H1 (cell line): Measurements from ENCODE around the gene HIVEP3. TPM values are rescaled to one million over a fixed set of nuclear protein-coding genes. Genes with fewer than 3 reads are reported as not detected.

Experiments used
- CTCF ChIA-PET: fragments of 300-600 bp; sonication (Branson Sonifier 250); formaldehyde crosslinking; loops from one replicate; lab custom pipeline; 2021; ENCODE audit not compliant: partially characterized antibody; lab: Charles Lee
- POLR2A ChIA-PET: fragments of 300-600 bp; sonication (Branson Sonifier 250); formaldehyde crosslinking; loops from one replicate; lab custom pipeline; 2021; ENCODE audit warnings: inconsistent platforms; ENCODE audit not compliant: partially characterized antibody; lab: Charles Lee
- DNase-seq, 2 experiments: peaks; one replicate each; pipeline versions ENCODE4 v3.0.0 to v3.0.0-alpha.2; 2010 to 2022; ENCODE audit warnings: low spot score in 2 of 2, low read depth in 1 of 2, mixed read lengths in 1 of 2
- FAIRE-seq: peaks from 2 replicates; lab custom pipeline; 2011; peaks lifted over from hg19 to GRCh38; lab: Jason Lieb, UNC
- H2AFZ ChIP-seq: 2 replicates; pipeline ENCODE4 v1.8.1; 2012; ENCODE audit warnings: low read length, inconsistent platforms
- H2AK5ac ChIP-seq: 2 replicates; pipeline ENCODE4 v1.6.1; 2013; ENCODE audit warnings: low read depth, low read length
- H2BK120ac ChIP-seq: replicated peaks from 2 replicates; pipeline ENCODE3; 2013; ENCODE audit warnings: low read depth, low read length, inconsistent platforms
- H2BK12ac ChIP-seq: 2 replicates; pipeline ENCODE4 v1.6.1; 2013; ENCODE audit warnings: low read depth, low read length
- H2BK15ac ChIP-seq: 2 replicates; pipeline ENCODE4 v1.6.1; 2013; ENCODE audit warnings: low read length
- H2BK20ac ChIP-seq: 2 replicates; pipeline ENCODE4 v1.6.1; 2013; ENCODE audit warnings: low read length
- H2BK5ac ChIP-seq: 2 replicates; pipeline ENCODE4 v1.6.1; 2013; ENCODE audit warnings: low read depth, low read length
- H3K14ac ChIP-seq: 2 replicates; pipeline ENCODE4 v1.6.1; 2013; ENCODE audit warnings: inconsistent platforms; ENCODE audit not compliant: insufficient read length
- H3K18ac ChIP-seq: 2 replicates; pipeline ENCODE4 v1.6.1; 2013; ENCODE audit warnings: low read length; ENCODE audit errors: extremely low read depth
- H3K23ac ChIP-seq: 2 replicates; pipeline ENCODE4 v1.6.1; 2013; ENCODE audit warnings: inconsistent platforms; ENCODE audit not compliant: insufficient read length
- H3K23me2 ChIP-seq: 2 replicates; pipeline ENCODE4 v1.6.1; 2013; ENCODE audit warnings: low read depth, low read length
- H3K27ac ChIP-seq: 2 replicates; pipeline ENCODE4 v1.6.1; 2011; ENCODE audit warnings: low read depth, low read length, inconsistent platforms
- H3K27me3 ChIP-seq, 4 experiments: replicated peaks in 1 of 4; 1 replicate in 1 of 4; 2 replicates in 3 of 4; pipeline versions ENCODE4 v1.6.1 to v1.8.1; 2011 to 2013; ENCODE audit warnings: low read length in 3 of 4, mild to moderate bottlenecking in 3 of 4, inconsistent platforms in 2 of 4, mixed read lengths in 2 of 4, moderate library complexity in 1 of 4; ENCODE audit not compliant: control insufficient read depth in 3 of 4, insufficient read depth in 3 of 4; ENCODE audit errors: extremely low read depth in 1 of 4
- H3K36me3 ChIP-seq, 4 experiments: 2 replicates each; pipeline versions ENCODE4 v1.6.1 to v1.8.1; 2011 to 2013; ENCODE audit warnings: mild to moderate bottlenecking in 4 of 4, low read length in 3 of 4, moderate library complexity in 2 of 4, control low read depth in 1 of 4, inconsistent platforms in 1 of 4; ENCODE audit not compliant: insufficient read depth in 4 of 4, control insufficient read depth in 2 of 4
- H3K4ac ChIP-seq: replicated peaks from 2 replicates; pipeline ENCODE3; 2013; ENCODE audit warnings: low read length, low read depth, mixed read lengths, inconsistent platforms; ENCODE audit not compliant: insufficient read length
- H3K4me1 ChIP-seq, 4 experiments: replicated peaks in 1 of 4; 1 replicate in 1 of 4; 2 replicates in 3 of 4; pipeline versions ENCODE4 v1.6.1 to v1.8.1; 2011 to 2013; ENCODE audit warnings: low read length in 3 of 4, inconsistent platforms in 2 of 4, mixed read lengths in 1 of 4; ENCODE audit not compliant: insufficient read depth in 4 of 4, control insufficient read depth in 3 of 4
- H3K4me2 ChIP-seq, 2 experiments: 2 replicates each; pipeline versions ENCODE4 v1.6.1 to v1.8.1; 2011 to 2013; ENCODE audit warnings: low read depth in 2 of 2, low read length in 2 of 2, control low read depth in 1 of 2, inconsistent platforms in 1 of 2, mild to moderate bottlenecking in 1 of 2; ENCODE audit not compliant: insufficient read depth in 1 of 2
- H3K4me3 ChIP-seq, 4 experiments: fragments of 200-600, 300-600 bp in 1 of 4; sonication (generic), shearing (Covaris generic), sonication (Bioruptor Twin) in 1 of 4; 2 replicates each; pipeline versions ENCODE4 v1.5.1 to v1.8.1; 2011 to 2016; ENCODE audit warnings: low read length in 4 of 4, low read depth in 3 of 4, control low read depth in 2 of 4, inconsistent platforms in 2 of 4, mild to moderate bottlenecking in 2 of 4, mixed read lengths in 1 of 4, moderate library complexity in 1 of 4; ENCODE audit not compliant: insufficient read depth in 2 of 4; ENCODE audit errors: extremely low read depth in 1 of 4
- H3K56ac ChIP-seq: replicated peaks from 2 replicates; pipeline ENCODE3; 2013; ENCODE audit warnings: low read depth, mild to moderate bottlenecking, mixed read lengths, low read length, inconsistent platforms; ENCODE audit not compliant: insufficient read length
- H3K79me1 ChIP-seq: 2 replicates; pipeline ENCODE4 v1.6.1; 2013; ENCODE audit warnings: low read depth, low read length, control low read depth
- H3K79me2 ChIP-seq, 2 experiments: 2 replicates each; pipeline versions ENCODE4 v1.6.1 to v1.8.1; 2012 to 2013; ENCODE audit warnings: low read length in 2 of 2, mild to moderate bottlenecking in 2 of 2, inconsistent platforms in 1 of 2; ENCODE audit not compliant: insufficient read depth in 2 of 2, control insufficient read depth in 1 of 2
- H3K9ac ChIP-seq, 4 experiments: replicated peaks in 1 of 4; 1 replicate in 1 of 4; 2 replicates in 3 of 4; pipeline versions ENCODE4 v1.6.1 to v1.8.1; 2011 to 2013; ENCODE audit warnings: low read depth in 3 of 4, low read length in 3 of 4, control low read depth in 2 of 4, mild to moderate bottlenecking in 2 of 4, moderate library complexity in 2 of 4, inconsistent platforms in 1 of 4; ENCODE audit errors: extremely low read depth in 1 of 4
- H3K9me3 ChIP-seq, 2 experiments: 2 replicates each; pipeline versions ENCODE4 v1.6.1 to v1.8.1; 2012 to 2013; ENCODE audit warnings: mild to moderate bottlenecking in 2 of 2, moderate library complexity in 2 of 2, control low read depth in 1 of 2, inconsistent platforms in 1 of 2, low read depth in 1 of 2, low read length in 1 of 2, mixed read lengths in 1 of 2; ENCODE audit not compliant: insufficient read depth in 2 of 2
- H4K20me1 ChIP-seq, 2 experiments: replicated peaks in 1 of 2; 2 replicates each; pipeline versions ENCODE3 to v1.8.1; 2011 to 2013; ENCODE audit warnings: inconsistent platforms in 2 of 2, low read length in 2 of 2, mild to moderate bottlenecking in 1 of 2; ENCODE audit not compliant: insufficient read depth in 2 of 2, control insufficient read depth in 1 of 2
- H4K5ac ChIP-seq: 2 replicates; pipeline ENCODE4 v1.6.1; 2013; ENCODE audit warnings: low read length, low read depth, mixed read lengths, inconsistent platforms; ENCODE audit not compliant: insufficient read length
- H4K8ac ChIP-seq: 2 replicates; pipeline ENCODE4 v1.8.0; 2013; ENCODE audit warnings: mild to moderate bottlenecking, moderate library complexity, low read length, inconsistent platforms; ENCODE audit not compliant: insufficient read depth; ENCODE audit errors: extremely low read depth
- H4K91ac ChIP-seq: replicated peaks from 2 replicates; pipeline ENCODE3; 2013; ENCODE audit warnings: low read length, mixed read lengths, inconsistent platforms; ENCODE audit not compliant: insufficient read length
- CBX5 ChIP-seq: fragments of 300-800, 300-1000 bp; sonication (generic); IDR thresholded peaks from 2 replicates; pipeline ENCODE4 v1.7.1; 2016; ENCODE audit warnings: antibody characterized with exemption, low read length, low read depth
- CHD2 ChIP-seq: IDR thresholded peaks from 2 replicates; pipeline ENCODE4 v1.6.1; 2012; ENCODE audit warnings: low read length, improper control_type of control experiment
- CTBP2 ChIP-seq: IDR thresholded peaks from 2 replicates; pipeline ENCODE4 v1.7.0; 2011; ENCODE audit warnings: borderline replicate concordance, mild to moderate bottlenecking, moderate library complexity, mixed read lengths, low read length; ENCODE audit not compliant: insufficient read depth, insufficient read length
- EP300 ChIP-seq, 2 experiments: IDR thresholded peaks; 1 replicate in 1 of 2; 2 replicates in 1 of 2; pipeline ENCODE4 v1.6.1; 2011 to 2012; ENCODE audit warnings: low read depth in 2 of 2, low read length in 2 of 2, mild to moderate bottlenecking in 2 of 2, borderline replicate concordance in 1 of 2, inconsistent platforms in 1 of 2, moderate library complexity in 1 of 2
- KDM5A ChIP-seq: fragments of 200-600 bp; IDR thresholded peaks from 2 replicates; pipeline ENCODE4 v1.7.1; 2012; ENCODE audit warnings: mild to moderate bottlenecking, low read length, inconsistent platforms, mixed read lengths
- SIN3A ChIP-seq, 2 experiments: IDR thresholded peaks in 1 of 2; conservative IDR thresholded peaks in 1 of 2; 2 replicates each; pipeline ENCODE4 v1.6.1; 2011 to 2012; ENCODE audit warnings: low read length in 2 of 2, improper control_type of control experiment in 1 of 2, low read depth in 1 of 2, mild to moderate bottlenecking in 1 of 2
- SP4 ChIP-seq: IDR thresholded peaks from 2 replicates; pipeline ENCODE4 v1.6.1; 2012; ENCODE audit warnings: low read length, inconsistent platforms
- SRF ChIP-seq: IDR thresholded peaks from 2 replicates; pipeline ENCODE4 v1.6.1; 2011; ENCODE audit warnings: mild to moderate bottlenecking, low read depth, low read length, moderate library complexity
- USF2 ChIP-seq: IDR thresholded peaks from 2 replicates; pipeline ENCODE4 v1.6.1; 2011; ENCODE audit warnings: low read length, improper control_type of control experiment
- WGBS, 2 experiments: shearing (Covaris generic) in 1 of 2; methylation state at CpG; one replicate each; pipeline versions ENCODE4 v1.1.6 to v1.1.7; 2013 to 2015; ENCODE audit warnings: low lambda C conversion rate in 2 of 2, mixed read lengths in 2 of 2, inconsistent platforms in 1 of 2, low coverage in 1 of 2, missing lambda C conversion rate in 1 of 2; ENCODE audit not compliant: insufficient replicate concordance in 2 of 2, insufficient coverage in 1 of 2, insufficient read length in 1 of 2; ENCODE audit errors: extremely low coverage in 1 of 2, missing lambda C conversion rate in 1 of 2; 5-methylcytosine and 5-hydroxymethylcytosine counted together
- polyA plus RNA-seq, 7 experiments: library from polyadenylated mRNA; depleted of rRNA in 3 of 7; stranded (reverse) in 5 of 7; unstranded in 2 of 7; fragments of >200 nt in 5 of 7; fragments of 200-250 nt in 2 of 7; gene quantifications; 1 replicate in 5 of 7; 2 replicates in 1 of 7; 4 replicates in 1 of 7; pipeline versions ENCODE4 v1.2.1 to v1.2.3, GENCODE V29; 2011 to 2013; ENCODE audit warnings: missing spikeins in 2 of 7, mixed read lengths in 2 of 7
- total RNA-seq: library from RNA; stranded (reverse); fragmentation: NEBNext Ultra II Directional; extraction: Animal tissue kit (Norgen Biotek cat#: 25700); gene quantifications from 2 replicates; pipeline ENCODE4 v1.2.1, GENCODE V29; 2021

HIVEP3 gene
- total and polyA plus RNA-seq, 2 of the 8 experiments (the other 6 are each of a cell fraction or from before 2014, with no cell fraction given) = 0.24 to 0.69 TPM

GRCh38 chr1:41774471-41774990 lies 144.2 kb downstream of the HIVEP3 start:
- Histone ChIP-seq H4K8ac (no peak overlapping the region), H2BK20ac (no peak overlapping the region), H3K36me3 (no peaks in the 10 kb centered on the region), H2BK5ac (no peak overlapping the region), H2AK5ac (no peak overlapping the region), H3K23ac (no peak overlapping the region), H3K4me2 (no peak overlapping the region), H2BK12ac (no peak overlapping the region), H3K56ac (no peak overlapping the region), H3K4ac (no peak overlapping the region), H3K9me3 (no peaks in the 10 kb centered on the region), H3K79me2 (no peaks in the 10 kb centered on the region), H3K9ac (no peak overlapping the region), H2BK15ac (no peak overlapping the region), H3K27ac (no peak overlapping the region), H3K79me1 (no peaks in the 10 kb centered on the region), H4K91ac (no peak overlapping the region), H3K18ac (no peak overlapping the region), H3K4me3 (no peak overlapping the region), H2BK120ac (no peak overlapping the region), H3K27me3 (no peaks in the 10 kb centered on the region), H4K5ac (no peak overlapping the region), H3K14ac (no peak overlapping the region), H4K20me1 (no peaks in the 10 kb centered on the region), H3K4me1 (no peaks in the 10 kb centered on the region), H3K23me2 (no peaks in the 10 kb centered on the region), H2AFZ (no peak overlapping the region)
- DNase-seq (no peak), FAIRE-seq (no peak)
- ChIA-PET CTCF (interaction anchor here (0.6 to 0.7 kb wide), 2 partner anchors 58 to 1051 kb away, joined by 3 read pairs; no protein-coding TSS in a partner anchor), POLR2A (no interaction called here)
- 77% methylated on average over 2 of the region's 2 CpGs; no CpG with 5 or more reads in 1 of the 2 experiments for WGBS, 2 experiments
- TF ChIP-seq SP4 (no peak), KDM5A (no peak), SIN3A (conservative IDR thresholded peaks at IDR 0.05 in 1 of 2, IDR thresholded peaks at IDR 0.05 in 1 of 2; ENCODE audit: low read depth in 1 of 2, low read length in 2 of 2) (no peak), CBX5 (no peak), CTBP2 (no peak), SRF (no peak), EP300 (IDR thresholded peaks at IDR 0.05; ENCODE audit: borderline replicate concordance in 1 of 2, low read depth in 2 of 2, low read length in 2 of 2) (no peak), USF2 (no peak), CHD2 (no peak)
